ENCODE results near the gene MYT1. TPM values are rescaled to one million over a fixed set of nuclear protein-coding genes. Genes with fewer than 3 reads are reported as not detected.
A peak's percentile ranks its signal among the peaks of the same experiment; 100 is the strongest.

Gene MYT1
- total and polyA plus RNA-seq, 2 of the 13 experiments (the other 11 are each of a cell fraction or from before 2014, with no cell fraction given) = 0.58 to 2.5 TPM

- WGBS (ENCODE audit: low lambda C conversion rate) = 13% methylated on average over 4 of the region's 4 CpGs
- H3K4me3 ChIP-seq (replicated peaks in 1 of 3; ENCODE audit: insufficient read depth in 1 of 3, low read depth in 2 of 3, low read length in 3 of 3) = no peak overlapping the region
- FAIRE-seq (no peak), ATAC-seq (no peak; the same call in 2 of the 3 replicates), DNase-seq (ENCODE audit: low spot score) (peak; percentile 67)
- H3K36me3 ChIP-seq (replicated peaks in 1 of 2; ENCODE audit: control insufficient read depth in 1 of 2, insufficient read depth in 2 of 2, low read length in 2 of 2) = no peaks in the 10 kb centered on the region
- H3K9me3 ChIP-seq (ENCODE audit: low read length) = no peaks in the 10 kb centered on the region
- no peak overlapping the region for H3K9ac ChIP-seq (ENCODE audit: insufficient read depth, low read depth, low read length)
- BruUV-seq (replicated peaks) = no TSS peak
- in situ Hi-C loops (cut with HindIII; ENCODE audit: extremely low pct_ligation_motif_present, low pct_unique_long_range_greater_than_20kb) (no loop called here), intact Hi-C loops (cut with micrococcal nuclease; ENCODE audit: unreplicated experiment) (no loop called here)
- H3K79me2 ChIP-seq (ENCODE audit: insufficient read depth, low read length) = peaks cover 25% of the 10 kb centered on the region
- peak overlapping the region; percentile 34 for H3K4me2 ChIP-seq (ENCODE audit: low read depth, low read length)
- no peaks in the 10 kb centered on the region for H4K20me1 ChIP-seq (ENCODE audit: insufficient read depth, low read length)
- no peak overlapping the region for H3K27ac ChIP-seq (ENCODE audit: extremely low read length, insufficient read depth, low read length)
- POLR2A ChIA-PET = interaction anchor here (1.4 to 7.3 kb wide), 6 partner anchors 8 to 64 kb away, joined by 3 to 157 read pairs (median 25); no protein-coding TSS in a partner anchor
- CTCF ChIA-PET (ENCODE audit: low intra/inter-chr PET ratio, low total read pairs) = no interaction called here
- peaks cover 0 to under 1% of the 10 kb centered on the region in 2 experiments; a peak in 2 of 5 replicates for H3K27me3 ChIP-seq (ENCODE audit: control insufficient read depth in 1 of 2, insufficient read depth in 2 of 2, low read length in 2 of 2)
- peak overlapping the region; percentile 69 for H2AFZ ChIP-seq (ENCODE audit: low read length)
- peaks cover 66% of the 10 kb centered on the region for H3K4me1 ChIP-seq (ENCODE audit: insufficient read depth, low read length)
- TF ChIP-seq, protein P1, sequence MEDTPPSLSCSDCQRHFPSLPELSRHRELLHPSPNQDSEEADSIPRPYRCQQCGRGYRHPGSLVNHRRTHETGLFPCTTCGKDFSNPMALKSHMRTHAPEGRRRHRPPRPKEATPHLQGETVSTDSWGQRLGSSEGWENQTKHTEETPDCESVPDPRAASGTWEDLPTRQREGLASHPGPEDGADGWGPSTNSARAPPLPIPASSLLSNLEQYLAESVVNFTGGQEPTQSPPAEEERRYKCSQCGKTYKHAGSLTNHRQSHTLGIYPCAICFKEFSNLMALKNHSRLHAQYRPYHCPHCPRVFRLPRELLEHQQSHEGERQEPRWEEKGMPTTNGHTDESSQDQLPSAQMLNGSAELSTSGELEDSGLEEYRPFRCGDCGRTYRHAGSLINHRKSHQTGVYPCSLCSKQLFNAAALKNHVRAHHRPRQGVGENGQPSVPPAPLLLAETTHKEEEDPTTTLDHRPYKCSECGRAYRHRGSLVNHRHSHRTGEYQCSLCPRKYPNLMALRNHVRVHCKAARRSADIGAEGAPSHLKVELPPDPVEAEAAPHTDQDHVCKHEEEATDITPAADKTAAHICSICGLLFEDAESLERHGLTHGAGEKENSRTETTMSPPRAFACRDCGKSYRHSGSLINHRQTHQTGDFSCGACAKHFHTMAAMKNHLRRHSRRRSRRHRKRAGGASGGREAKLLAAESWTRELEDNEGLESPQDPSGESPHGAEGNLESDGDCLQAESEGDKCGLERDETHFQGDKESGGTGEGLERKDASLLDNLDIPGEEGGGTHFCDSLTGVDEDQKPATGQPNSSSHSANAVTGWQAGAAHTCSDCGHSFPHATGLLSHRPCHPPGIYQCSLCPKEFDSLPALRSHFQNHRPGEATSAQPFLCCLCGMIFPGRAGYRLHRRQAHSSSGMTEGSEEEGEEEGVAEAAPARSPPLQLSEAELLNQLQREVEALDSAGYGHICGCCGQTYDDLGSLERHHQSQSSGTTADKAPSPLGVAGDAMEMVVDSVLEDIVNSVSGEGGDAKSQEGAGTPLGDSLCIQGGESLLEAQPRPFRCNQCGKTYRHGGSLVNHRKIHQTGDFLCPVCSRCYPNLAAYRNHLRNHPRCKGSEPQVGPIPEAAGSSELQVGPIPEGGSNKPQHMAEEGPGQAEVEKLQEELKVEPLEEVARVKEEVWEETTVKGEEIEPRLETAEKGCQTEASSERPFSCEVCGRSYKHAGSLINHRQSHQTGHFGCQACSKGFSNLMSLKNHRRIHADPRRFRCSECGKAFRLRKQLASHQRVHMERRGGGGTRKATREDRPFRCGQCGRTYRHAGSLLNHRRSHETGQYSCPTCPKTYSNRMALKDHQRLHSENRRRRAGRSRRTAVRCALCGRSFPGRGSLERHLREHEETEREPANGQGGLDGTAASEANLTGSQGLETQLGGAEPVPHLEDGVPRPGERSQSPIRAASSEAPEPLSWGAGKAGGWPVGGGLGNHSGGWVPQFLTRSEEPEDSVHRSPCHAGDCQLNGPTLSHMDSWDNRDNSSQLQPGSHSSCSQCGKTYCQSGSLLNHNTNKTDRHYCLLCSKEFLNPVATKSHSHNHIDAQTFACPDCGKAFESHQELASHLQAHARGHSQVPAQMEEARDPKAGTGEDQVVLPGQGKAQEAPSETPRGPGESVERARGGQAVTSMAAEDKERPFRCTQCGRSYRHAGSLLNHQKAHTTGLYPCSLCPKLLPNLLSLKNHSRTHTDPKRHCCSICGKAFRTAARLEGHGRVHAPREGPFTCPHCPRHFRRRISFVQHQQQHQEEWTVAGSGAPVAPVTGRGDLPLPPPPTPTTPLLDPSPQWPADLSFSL (CRISPR knock-in tag; IDR thresholded peaks at IDR 0.05) = no peak
- TF ChIP-seq SNRNP70 (IDR thresholded peaks at IDR 0.05; ENCODE audit: low read depth, low read length) (no peak), POLR2G (IDR thresholded peaks at IDR 0.05; ENCODE audit: low read depth, low read length) (peak; percentile 38; the same call in 1 of the 2 replicates), THAP11 (CRISPR knock-in tag; IDR thresholded peaks at IDR 0.05) (no peak), ZNF343 (CRISPR knock-in tag; IDR thresholded peaks at IDR 0.05) (no peak), ZBTB46 (CRISPR knock-in tag; IDR thresholded peaks at IDR 0.05; ENCODE audit: borderline replicate concordance) (no peak), TFAP4 (IDR thresholded peaks at IDR 0.05; ENCODE audit: borderline replicate concordance, low read depth) (peak; percentile 44; the same call in 1 of the 2 replicates), ZNF484 (CRISPR knock-in tag; IDR thresholded peaks at IDR 0.05; ENCODE audit: borderline replicate concordance, low read depth) (no peak), ZNF782 (CRISPR knock-in tag; IDR thresholded peaks at IDR 0.05; ENCODE audit: borderline replicate concordance) (no peak), HOXA9 (CRISPR knock-in tag; IDR thresholded peaks at IDR 0.05; ENCODE audit: borderline replicate concordance) (no peak), ZNF253 (CRISPR knock-in tag; IDR thresholded peaks at IDR 0.05; ENCODE audit: borderline replicate concordance) (no peak), ZNF781 (CRISPR knock-in tag; IDR thresholded peaks at IDR 0.05; ENCODE audit: borderline replicate concordance, not compliant biosample characterization) (no peak), HOXA5 (CRISPR knock-in tag; IDR thresholded peaks at IDR 0.05) (no peak), TP53 (CRISPR knock-in tag; conservative IDR thresholded peaks at IDR 0.05) (no peak), ZNF263 (CRISPR knock-in tag; IDR thresholded peaks at IDR 0.05) (no peak)
- TF ChIP-seq, protein P2, sequence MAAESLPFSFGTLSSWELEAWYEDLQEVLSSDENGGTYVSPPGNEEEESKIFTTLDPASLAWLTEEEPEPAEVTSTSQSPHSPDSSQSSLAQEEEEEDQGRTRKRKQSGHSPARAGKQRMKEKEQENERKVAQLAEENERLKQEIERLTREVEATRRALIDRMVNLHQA (CRISPR knock-in tag; IDR thresholded peaks at IDR 0.05) = no peak
These were observed 89.2 kb downstream of the MYT1 start for GRCh38 chr20:64253443-64253842.

Measured in HepG2 (cell line).